ENCODE data around the gene GPRC5D. TPM values are rescaled to one million over a fixed set of nuclear protein-coding genes. Genes with fewer than 3 reads are reported as not detected.

GPRC5D gene
- total RNA-seq, 4 donors from 2014 or later = 1.3 TPM; not detected in 3

DNA sequence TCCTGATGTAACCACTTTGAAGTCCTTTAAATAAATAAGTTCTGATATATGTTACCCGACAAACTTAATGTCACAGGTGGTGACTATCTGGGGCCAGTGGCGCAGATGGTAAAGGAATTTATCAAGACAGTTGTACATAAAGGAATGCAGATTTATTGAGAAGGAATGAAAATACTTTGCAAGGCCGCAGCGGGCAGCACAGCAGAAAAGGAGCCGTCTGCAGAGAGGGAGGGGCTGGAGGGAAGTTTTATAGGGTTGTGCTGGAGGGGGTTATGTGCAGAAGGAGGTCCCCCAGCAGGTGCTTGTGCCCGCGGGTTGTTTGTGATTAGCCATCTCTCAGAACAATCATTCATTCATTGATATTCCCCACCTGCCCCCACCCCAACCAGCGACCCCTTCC, 17.4 kb downstream of the GPRC5D start:
- DNase-seq = no peak
- H3K27ac ChIP-seq = no peak overlapping the region
- no peaks in the 10 kb centered on the region for H3K27me3 ChIP-seq
- H3K36me3 ChIP-seq = no peaks in the 10 kb centered on the region
- H3K9me3 ChIP-seq = no peaks in the 10 kb centered on the region
- H3K4me1 ChIP-seq = no peaks in the 10 kb centered on the region
- H3K4me3 ChIP-seq = no peak overlapping the region
- TF ChIP-seq, protein P1, sequence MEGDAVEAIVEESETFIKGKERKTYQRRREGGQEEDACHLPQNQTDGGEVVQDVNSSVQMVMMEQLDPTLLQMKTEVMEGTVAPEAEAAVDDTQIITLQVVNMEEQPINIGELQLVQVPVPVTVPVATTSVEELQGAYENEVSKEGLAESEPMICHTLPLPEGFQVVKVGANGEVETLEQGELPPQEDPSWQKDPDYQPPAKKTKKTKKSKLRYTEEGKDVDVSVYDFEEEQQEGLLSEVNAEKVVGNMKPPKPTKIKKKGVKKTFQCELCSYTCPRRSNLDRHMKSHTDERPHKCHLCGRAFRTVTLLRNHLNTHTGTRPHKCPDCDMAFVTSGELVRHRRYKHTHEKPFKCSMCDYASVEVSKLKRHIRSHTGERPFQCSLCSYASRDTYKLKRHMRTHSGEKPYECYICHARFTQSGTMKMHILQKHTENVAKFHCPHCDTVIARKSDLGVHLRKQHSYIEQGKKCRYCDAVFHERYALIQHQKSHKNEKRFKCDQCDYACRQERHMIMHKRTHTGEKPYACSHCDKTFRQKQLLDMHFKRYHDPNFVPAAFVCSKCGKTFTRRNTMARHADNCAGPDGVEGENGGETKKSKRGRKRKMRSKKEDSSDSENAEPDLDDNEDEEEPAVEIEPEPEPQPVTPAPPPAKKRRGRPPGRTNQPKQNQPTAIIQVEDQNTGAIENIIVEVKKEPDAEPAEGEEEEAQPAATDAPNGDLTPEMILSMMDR (IDR thresholded peaks at IDR 0.05) = no peak
- no peak for TF ChIP-seq POLR2A (IDR thresholded peaks at IDR 0.05)

DNA sequence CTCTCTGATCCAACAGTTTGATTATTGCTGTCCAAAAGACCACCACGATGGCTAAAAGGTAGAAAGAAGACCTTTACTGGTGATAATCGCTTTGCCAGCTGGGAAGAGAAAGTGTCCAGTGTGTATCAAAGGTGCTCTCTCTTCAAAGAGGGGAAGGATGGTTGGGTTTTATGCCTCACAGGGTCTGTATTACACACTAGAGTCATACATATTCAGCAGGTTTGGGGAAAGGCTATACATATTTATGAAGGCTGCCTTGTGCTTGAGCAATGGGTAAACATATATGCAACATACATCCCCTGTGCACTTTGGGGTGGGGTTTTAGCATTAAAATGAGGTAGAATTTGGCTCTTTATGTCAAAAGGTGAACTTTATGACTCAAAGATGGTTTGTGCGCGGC, 18.2 kb downstream of the GPRC5D start:
- Histone ChIP-seq H3K36me3 (no peaks in the 10 kb centered on the region), H3K4me3 (no peak overlapping the region), H3K9me3 (no peaks in the 10 kb centered on the region), H3K4me1 (no peaks in the 10 kb centered on the region), H3K27me3 (no peaks in the 10 kb centered on the region), H3K27ac (no peak overlapping the region)
- no peak for TF ChIP-seq POLR2A (IDR thresholded peaks at IDR 0.05)
- TF ChIP-seq, protein P1 (IDR thresholded peaks at IDR 0.05) = no peak
- no peak for DNase-seq

DNA sequence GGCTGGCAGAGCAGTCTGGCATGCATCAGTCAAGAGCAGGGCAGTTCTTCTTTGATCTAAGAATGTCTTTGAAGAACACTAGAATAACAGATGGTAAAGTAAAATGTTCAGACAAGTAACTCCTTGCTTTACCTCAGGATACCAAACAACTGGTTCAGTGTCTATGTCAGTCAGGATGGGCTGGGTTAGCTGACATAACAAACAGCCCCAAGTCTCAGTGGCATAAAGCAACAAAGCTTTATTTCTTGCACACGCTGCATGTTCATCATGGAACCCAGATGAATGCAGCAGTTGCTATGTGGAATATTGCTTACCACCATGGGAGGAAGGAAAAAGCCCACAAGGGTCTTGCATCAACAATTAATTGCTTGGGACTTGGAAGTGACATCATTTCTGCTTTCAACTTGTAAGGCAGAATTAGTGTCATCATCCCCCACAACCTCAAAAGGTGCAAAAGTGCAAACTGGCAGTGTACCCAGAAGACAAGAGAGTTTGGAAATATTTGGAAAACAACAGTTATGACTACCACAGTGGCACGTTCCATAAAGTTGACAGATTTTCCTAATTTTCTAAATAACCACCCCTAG, 21.2 kb downstream of the GPRC5D start:
- no peak for DNase-seq
- no peaks in the 10 kb centered on the region for H3K9me3 ChIP-seq
- H3K27ac ChIP-seq = no peak overlapping the region
- peaks cover 0 to 9% (median 0%) of the 10 kb centered on the region in 4 donors for H3K4me1 ChIP-seq
- no peak overlapping the region for H3K4me3 ChIP-seq
- no peaks in the 10 kb centered on the region for H3K36me3 ChIP-seq
- no peak for TF ChIP-seq POLR2A (IDR thresholded peaks at IDR 0.05)
- TF ChIP-seq, protein P1 (IDR thresholded peaks at IDR 0.05) = no peak
- H3K27me3 ChIP-seq = no peaks in the 10 kb centered on the region

DNA sequence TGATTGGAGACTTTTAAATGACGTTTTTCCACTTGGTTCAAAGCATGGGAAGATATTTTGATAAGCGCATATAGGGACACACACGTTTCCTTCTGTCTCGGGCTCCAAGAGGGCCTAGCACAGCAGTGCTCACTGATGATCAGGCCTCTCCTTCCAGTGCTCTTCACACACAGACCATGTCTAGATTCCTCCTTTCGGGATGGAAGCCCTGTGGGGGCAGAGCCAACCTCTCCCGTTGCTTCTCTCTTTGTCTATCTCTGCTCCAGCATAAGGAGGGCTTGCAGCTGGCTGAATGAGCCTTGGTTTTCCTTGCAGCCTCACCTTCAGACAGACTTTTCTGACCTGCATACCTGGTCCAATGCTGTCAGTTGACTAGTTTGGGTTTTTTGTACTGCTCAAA, 22.3 kb downstream of the GPRC5D start:
- peaks cover 0 to 9% (median 0%) of the 10 kb centered on the region in 4 donors for H3K4me1 ChIP-seq
- H3K36me3 ChIP-seq = no peaks in the 10 kb centered on the region
- H3K27ac ChIP-seq = no peak overlapping the region
- H3K9me3 ChIP-seq = no peaks in the 10 kb centered on the region
- no peaks in the 10 kb centered on the region for H3K27me3 ChIP-seq
- H3K4me3 ChIP-seq = no peak overlapping the region
- TF ChIP-seq POLR2A (IDR thresholded peaks at IDR 0.05) = no peak
- TF ChIP-seq, protein P1 (IDR thresholded peaks at IDR 0.05) = no peak
- no peak for DNase-seq

DNA sequence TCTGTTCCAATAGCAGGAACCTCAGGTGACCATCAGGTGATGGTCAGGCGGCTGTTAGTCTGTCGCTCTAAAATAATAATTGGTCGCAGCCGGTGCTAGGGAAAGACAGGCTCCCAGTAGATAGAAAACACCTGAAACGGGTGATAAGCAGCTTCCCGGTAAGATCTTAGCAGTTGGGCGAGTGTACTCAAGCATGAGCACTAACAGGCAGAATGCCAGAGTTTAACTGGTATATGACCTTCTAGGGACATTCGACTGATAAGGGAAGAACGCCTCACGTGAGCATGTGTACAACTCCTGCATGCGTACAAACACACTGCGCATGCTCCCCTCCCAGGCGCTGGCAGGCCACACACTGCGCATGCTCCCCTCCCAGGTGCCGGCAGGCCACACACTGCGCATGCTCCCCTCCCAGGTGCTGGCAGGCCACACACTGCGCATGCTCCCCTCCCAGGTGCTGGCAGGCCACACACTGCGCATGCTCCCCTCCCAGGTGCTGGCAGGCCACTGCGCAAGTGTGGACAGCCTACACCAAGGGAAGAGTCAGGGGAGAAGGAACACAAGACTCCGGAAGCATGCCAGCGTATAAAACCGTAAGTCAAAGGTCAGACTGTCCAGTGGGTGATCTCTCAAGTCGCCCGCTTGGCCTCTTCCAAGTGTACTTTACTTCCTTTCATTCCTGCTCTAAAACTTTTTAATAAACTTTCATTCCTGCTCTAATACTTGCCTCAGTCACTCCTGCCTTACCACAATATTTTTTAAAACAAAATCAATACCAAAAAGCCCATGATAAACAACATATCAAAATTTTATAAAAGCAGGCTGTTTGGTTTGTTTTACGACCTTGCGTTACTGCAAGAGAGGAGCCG, 24.5 kb downstream of the GPRC5D start:
- H3K4me3 ChIP-seq = peak overlapping the region in 3 of 4 donors; percentile 30 to 36 (median 33)
- TF ChIP-seq, protein P1 (IDR thresholded peaks at IDR 0.05) = no peak
- peak; percentile 37 to 70 for TF ChIP-seq POLR2A (IDR thresholded peaks at IDR 0.05)
- H3K9me3 ChIP-seq = no peaks in the 10 kb centered on the region

More for the DNA sequence above, 24.5 kb downstream of the GPRC5D start:
- H3K27me3 ChIP-seq = no peaks in the 10 kb centered on the region
- H3K36me3 ChIP-seq = no peaks in the 10 kb centered on the region
- DNase-seq = peak; percentile 25 to 92 (median 89)
- H3K27ac ChIP-seq = peak overlapping the region in 3 of 4 donors; percentile 50 to 82 (median 58)
- H3K4me1 ChIP-seq = peaks cover 0 to 9% (median 0%) of the 10 kb centered on the region in 4 donors

Measured in Peyer's patch (tissue), 4 donors.